MM.1S (cell line): ENCODE data around the gene ENGASE.

Source experiments
- DNase-seq: peaks from one replicate; pipeline ENCODE4 v3.0.0-alpha.2; 2015
- H2AFZ ChIP-seq: fragments of 300-600 bp; sonication (generic); 2 replicates; pipeline ENCODE4 v1.6.0; 2016; ENCODE audit warnings: antibody characterized with exemption, low read length
- H3F3A ChIP-seq: fragments of 300-600 bp; sonication (generic); 2 replicates; pipeline ENCODE4 v1.6.1; 2016; ENCODE audit warnings: mild to moderate bottlenecking, antibody characterized with exemption, low read length, moderate library complexity, mixed read lengths; ENCODE audit not compliant: insufficient read depth
- H3K27ac ChIP-seq: fragments of 300-600 bp; sonication (generic); 2 replicates; pipeline ENCODE4 v1.5.1; 2016; ENCODE audit warnings: mild to moderate bottlenecking, low read length
- H3K27me3 ChIP-seq: fragments of 300-600 bp; sonication (generic); replicated peaks from 2 replicates; pipeline ENCODE4 v1.6.0; 2016; ENCODE audit warnings: low read length; ENCODE audit not compliant: insufficient read depth
- H3K36me3 ChIP-seq: fragments of 300-600 bp; sonication (generic); replicated peaks from 2 replicates; pipeline ENCODE4 v1.6.1; 2016; ENCODE audit warnings: mild to moderate bottlenecking, low read length, mixed read lengths; ENCODE audit not compliant: insufficient read depth
- H3K4me1 ChIP-seq: fragments of 300-600 bp; sonication (generic); 2 replicates; pipeline ENCODE4 v1.6.1; 2016; ENCODE audit warnings: low read length, mixed read lengths
- H3K4me2 ChIP-seq: fragments of 300-600 bp; sonication (generic); 2 replicates; pipeline ENCODE4 v1.6.0; 2016; ENCODE audit warnings: low read depth, low read length
- H3K4me3 ChIP-seq: fragments of 300-600 bp; sonication (generic); 2 replicates; pipeline ENCODE4 v1.5.1; 2016; ENCODE audit warnings: low read length, mixed read lengths
- H3K79me2 ChIP-seq: fragments of 300-600 bp; sonication (generic); 2 replicates; pipeline ENCODE4 v1.6.1; 2016; ENCODE audit warnings: mixed run types, low read length, mixed read lengths
- H3K9ac ChIP-seq: fragments of 300-600 bp; sonication (generic); 2 replicates; pipeline ENCODE4 v1.6.1; 2016; ENCODE audit warnings: low read length, mixed read lengths
- H3K9me2 ChIP-seq: fragments of 300-600 bp; sonication (generic); replicated peaks from 2 replicates; pipeline ENCODE4 v1.6.1; 2016; ENCODE audit warnings: mild to moderate bottlenecking, low read length, mixed read lengths; ENCODE audit not compliant: insufficient read depth
- H3K9me3 ChIP-seq: fragments of 300-600 bp; sonication (generic); replicated peaks from 2 replicates; pipeline ENCODE4 v1.6.1; 2016; ENCODE audit warnings: mild to moderate bottlenecking, low read length, mixed read lengths; ENCODE audit not compliant: insufficient read depth
- H4K20me1 ChIP-seq: fragments of 300-600 bp; sonication (generic); 2 replicates; pipeline ENCODE4 v1.6.1; 2016; ENCODE audit warnings: mild to moderate bottlenecking, low read length, moderate library complexity, mixed read lengths; ENCODE audit not compliant: insufficient read depth
- EZH2 ChIP-seq: fragments of 300-600 bp; sonication (generic); optimal IDR thresholded peaks from 2 replicates; pipeline ENCODE3; 2017; ENCODE audit warnings: low read depth, mild to moderate bottlenecking, antibody characterized with exemption, low read length, mixed read lengths
- EZH2phosphoT487 ChIP-seq: fragments of 300-600 bp; sonication (generic); IDR thresholded peaks from 2 replicates; pipeline ENCODE4 v1.6.1; 2018; ENCODE audit warnings: antibody characterized with exemption, low read length
- TF ChIP-seq, protein P1 (sequence below): fragments of 300-600 bp; sonication (generic); IDR thresholded peaks from 2 replicates; pipeline ENCODE4 v1.5.1; 2016; ENCODE audit warnings: antibody characterized with exemption, low read length, mixed read lengths

ENGASE gene

GRCh38 chr17:79131701-79132100, 57.1 kb downstream of the ENGASE start:
- H2AFZ ChIP-seq: no peak overlapping the region
- TF ChIP-seq, protein P1, sequence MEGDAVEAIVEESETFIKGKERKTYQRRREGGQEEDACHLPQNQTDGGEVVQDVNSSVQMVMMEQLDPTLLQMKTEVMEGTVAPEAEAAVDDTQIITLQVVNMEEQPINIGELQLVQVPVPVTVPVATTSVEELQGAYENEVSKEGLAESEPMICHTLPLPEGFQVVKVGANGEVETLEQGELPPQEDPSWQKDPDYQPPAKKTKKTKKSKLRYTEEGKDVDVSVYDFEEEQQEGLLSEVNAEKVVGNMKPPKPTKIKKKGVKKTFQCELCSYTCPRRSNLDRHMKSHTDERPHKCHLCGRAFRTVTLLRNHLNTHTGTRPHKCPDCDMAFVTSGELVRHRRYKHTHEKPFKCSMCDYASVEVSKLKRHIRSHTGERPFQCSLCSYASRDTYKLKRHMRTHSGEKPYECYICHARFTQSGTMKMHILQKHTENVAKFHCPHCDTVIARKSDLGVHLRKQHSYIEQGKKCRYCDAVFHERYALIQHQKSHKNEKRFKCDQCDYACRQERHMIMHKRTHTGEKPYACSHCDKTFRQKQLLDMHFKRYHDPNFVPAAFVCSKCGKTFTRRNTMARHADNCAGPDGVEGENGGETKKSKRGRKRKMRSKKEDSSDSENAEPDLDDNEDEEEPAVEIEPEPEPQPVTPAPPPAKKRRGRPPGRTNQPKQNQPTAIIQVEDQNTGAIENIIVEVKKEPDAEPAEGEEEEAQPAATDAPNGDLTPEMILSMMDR: no peak
- TF ChIP-seq EZH2phosphoT487 (no peak), EZH2 (no peak)
- H3K27ac ChIP-seq: no peak overlapping the region
- H3K36me3 ChIP-seq: no peaks in the 10 kb centered on the region
- no peaks in the 10 kb centered on the region for H3K79me2 ChIP-seq
- no peaks in the 10 kb centered on the region for H3K9me2 ChIP-seq
- peaks cover 99% of the 10 kb centered on the region for H3K27me3 ChIP-seq
- no peaks in the 10 kb centered on the region for H3K4me1 ChIP-seq
- no peak for DNase-seq
- H3K4me2 ChIP-seq: no peak overlapping the region
- no peaks in the 10 kb centered on the region for H3F3A ChIP-seq
- no peaks in the 10 kb centered on the region for H4K20me1 ChIP-seq
- H3K9me3 ChIP-seq: no peaks in the 10 kb centered on the region
- H3K4me3 ChIP-seq: no peak overlapping the region
- no peak overlapping the region for H3K9ac ChIP-seq

DNA sequence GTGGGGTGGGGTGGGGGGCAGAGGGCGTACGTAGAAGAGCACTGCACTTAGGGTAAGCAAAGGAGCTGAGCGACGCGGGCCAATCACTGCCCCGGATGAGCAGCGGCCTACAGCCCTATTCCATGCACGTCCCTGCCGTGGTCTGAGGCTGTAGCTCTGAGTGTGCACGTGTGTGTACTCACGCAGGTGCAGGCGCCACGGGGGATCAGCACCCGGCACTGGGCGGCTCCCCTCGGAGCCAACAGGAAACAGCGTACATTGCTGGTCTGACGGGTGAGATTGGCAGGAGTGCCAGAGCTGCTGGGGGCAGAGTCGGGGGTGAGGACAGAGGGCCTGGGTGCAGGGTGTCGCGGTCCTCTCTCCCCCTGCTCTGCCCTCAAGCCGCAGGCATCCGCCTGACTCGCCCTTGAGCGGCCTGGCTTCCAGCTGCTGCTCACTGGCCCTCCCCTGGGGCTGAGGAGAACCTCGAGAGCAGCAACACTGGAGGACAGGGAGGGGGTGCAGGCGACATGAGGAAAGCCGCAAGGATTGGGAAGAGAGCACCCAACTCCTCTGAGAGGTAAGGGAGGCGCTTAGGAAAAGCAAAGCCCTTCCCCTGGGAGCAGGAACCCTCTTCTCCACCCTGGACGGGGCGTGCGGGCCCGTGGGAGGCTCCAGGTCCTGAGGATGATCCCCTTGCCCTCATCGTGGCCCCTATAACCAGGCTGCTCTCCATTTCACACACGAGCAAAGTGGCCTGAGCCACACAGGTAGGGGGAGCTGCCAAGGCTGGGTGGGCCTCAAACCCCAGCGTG, 57.8 kb downstream of the ENGASE start:
- H3K36me3 ChIP-seq: no peaks in the 10 kb centered on the region
- H3K27me3 ChIP-seq: peaks cover 99% of the 10 kb centered on the region
- TF ChIP-seq, protein P1: no peak
- no peak for TF ChIP-seq EZH2
- no peak for TF ChIP-seq EZH2phosphoT487
- no peak overlapping the region for H3K9ac ChIP-seq
- no peaks in the 10 kb centered on the region for H3K9me2 ChIP-seq
- no peak overlapping the region for H3K27ac ChIP-seq
- H4K20me1 ChIP-seq: no peaks in the 10 kb centered on the region
- no peak for DNase-seq
- no peak overlapping the region for H3K4me3 ChIP-seq
- no peaks in the 10 kb centered on the region for H3F3A ChIP-seq
- H3K79me2 ChIP-seq: no peaks in the 10 kb centered on the region
- no peaks in the 10 kb centered on the region for H3K4me1 ChIP-seq
- H2AFZ ChIP-seq: no peak overlapping the region
- no peaks in the 10 kb centered on the region for H3K9me3 ChIP-seq
- no peak overlapping the region for H3K4me2 ChIP-seq

- peaks cover 99% of the 10 kb centered on the region for H3K27me3 ChIP-seq
- H3K4me2 ChIP-seq: no peak overlapping the region
- H3K9ac ChIP-seq: no peak overlapping the region
- no peak overlapping the region for H3K4me3 ChIP-seq
- H3F3A ChIP-seq: no peaks in the 10 kb centered on the region
- H4K20me1 ChIP-seq: no peaks in the 10 kb centered on the region
- TF ChIP-seq, protein P1: no peak
- TF ChIP-seq EZH2 (no peak), EZH2phosphoT487 (no peak)
- H2AFZ ChIP-seq: no peak overlapping the region
- no peak overlapping the region for H3K27ac ChIP-seq
- H3K79me2 ChIP-seq: no peaks in the 10 kb centered on the region
- no peaks in the 10 kb centered on the region for H3K9me2 ChIP-seq
- no peak for DNase-seq
- H3K4me1 ChIP-seq: no peaks in the 10 kb centered on the region
- no peaks in the 10 kb centered on the region for H3K36me3 ChIP-seq
- H3K9me3 ChIP-seq: no peaks in the 10 kb centered on the region
Observed at GRCh38 chr17:79133214-79133613, 58.6 kb downstream of the ENGASE start.
